ENCODE measurements around the gene CLDN15.

The CLDN15 gene

DNA sequence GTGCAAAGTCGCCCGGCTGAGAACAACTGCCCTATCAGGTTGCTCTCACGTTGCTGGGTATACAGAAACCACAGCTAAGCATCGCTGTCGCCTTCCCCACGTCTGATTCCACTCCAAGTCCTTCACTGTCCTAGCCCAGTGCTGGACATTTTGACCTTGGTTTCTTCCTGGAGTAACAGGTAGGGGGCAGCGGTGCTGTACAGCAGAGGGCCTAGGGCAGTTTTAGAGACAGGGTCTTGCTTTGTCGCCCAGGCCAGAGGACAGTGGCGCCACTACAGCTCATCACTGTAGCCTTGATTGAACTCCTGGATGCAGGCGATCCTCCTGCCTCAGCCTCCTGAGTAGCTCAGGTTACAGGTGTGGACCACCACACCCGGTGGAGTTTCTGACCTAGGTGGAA lies 2.6 kb downstream of the CLDN15 start:
- Histone ChIP-seq H3K4me3 (ENCODE audit: low read length in 2 of 2) (no peak overlapping the region), H3K9ac (ENCODE audit: low read length in 2 of 2) (no peak overlapping the region), H3K36me3 (ENCODE audit: control insufficient read depth in 2 of 2, insufficient read depth in 2 of 2, low read length in 2 of 2) (peaks cover 6 to 10% of the 10 kb centered on the region in 2 donors), H3K27ac (ENCODE audit: low read length) (no peak overlapping the region), H3K27me3 (ENCODE audit: control insufficient read depth in 1 of 2, insufficient read depth in 2 of 2, low read length in 2 of 2) (peaks cover 0 to 2% of the 10 kb centered on the region in 2 donors), H3K4me1 (ENCODE audit: control insufficient read depth, insufficient read depth, low read length) (peaks cover 22% of the 10 kb centered on the region), H3K9me3 (ENCODE audit: control insufficient read depth in 2 of 2, low read length in 2 of 2) (no peaks in the 10 kb centered on the region)

DNA sequence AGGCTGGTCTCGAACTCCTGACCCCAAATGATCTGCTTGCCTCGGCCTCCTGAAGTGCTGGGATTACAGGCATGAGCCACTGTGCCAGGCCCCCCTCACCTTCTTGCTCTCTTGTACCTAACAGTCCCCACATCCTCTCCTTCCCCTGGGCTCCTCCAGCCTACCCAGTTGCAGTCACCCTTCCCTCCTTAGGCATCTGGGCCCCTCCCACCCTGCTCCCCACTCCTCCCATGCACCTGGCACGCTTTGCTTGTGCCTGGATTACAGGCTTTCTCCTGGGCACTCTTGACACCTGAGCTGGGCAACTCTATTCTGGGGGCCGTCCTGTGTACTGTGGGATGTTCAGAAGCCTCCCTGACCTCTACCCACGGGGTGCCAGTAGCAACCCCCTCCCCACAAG lies 3.0 kb downstream of the CLDN15 start:
- H3K27ac ChIP-seq (ENCODE audit: low read length), result no peak overlapping the region
- H3K9me3 ChIP-seq (ENCODE audit: control insufficient read depth in 2 of 2, low read length in 2 of 2), result no peaks in the 10 kb centered on the region
- peaks cover 0 to 2% of the 10 kb centered on the region in 2 donors for H3K27me3 ChIP-seq (ENCODE audit: control insufficient read depth in 1 of 2, insufficient read depth in 2 of 2, low read length in 2 of 2)
- no peak overlapping the region for H3K9ac ChIP-seq (ENCODE audit: low read length in 2 of 2)
- no peak overlapping the region for H3K4me3 ChIP-seq (ENCODE audit: low read length in 2 of 2)
- H3K36me3 ChIP-seq (ENCODE audit: control insufficient read depth in 2 of 2, insufficient read depth in 2 of 2, low read length in 2 of 2), result peaks cover 4 to 7% of the 10 kb centered on the region in 2 donors
- H3K4me1 ChIP-seq (ENCODE audit: control insufficient read depth, insufficient read depth, low read length), result peaks cover 22% of the 10 kb centered on the region

DNA sequence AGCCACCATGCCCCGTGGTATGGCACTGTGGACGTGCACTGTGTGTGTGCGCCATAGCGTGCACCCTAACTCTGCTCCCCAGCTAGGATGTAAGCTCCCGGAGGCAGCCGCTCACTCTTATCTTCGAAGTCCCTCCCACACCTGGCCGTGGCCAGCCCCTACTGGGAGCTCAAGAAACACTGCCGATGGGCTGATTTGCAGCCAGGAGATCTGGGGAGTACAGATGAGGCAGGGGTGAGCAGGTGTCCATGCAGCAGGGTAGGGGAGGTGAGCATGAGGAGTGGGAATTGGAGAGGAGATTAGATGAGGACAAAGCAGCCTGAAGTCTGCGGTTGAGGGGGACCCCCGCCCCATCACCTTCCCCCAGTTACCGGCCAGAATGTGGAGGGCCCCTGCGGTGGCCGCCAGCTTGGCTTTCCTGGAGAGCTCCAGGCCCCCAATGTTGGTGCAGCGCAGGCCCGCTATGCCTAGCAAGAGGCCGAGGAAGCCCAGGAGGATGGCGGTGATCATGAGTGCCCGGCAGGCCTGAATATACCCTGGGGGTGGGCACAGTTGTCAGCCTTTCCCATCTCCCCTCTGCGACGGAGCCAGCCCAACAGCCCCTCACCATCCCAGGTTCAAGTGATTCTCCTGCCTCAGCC lies 3.6 kb downstream of the CLDN15 start:
- Histone ChIP-seq H3K9ac (ENCODE audit: low read length in 2 of 2) (no peak overlapping the region), H3K27ac (ENCODE audit: low read length) (no peak overlapping the region), H3K9me3 (ENCODE audit: control insufficient read depth in 2 of 2, low read length in 2 of 2) (no peaks in the 10 kb centered on the region), H3K4me1 (ENCODE audit: control insufficient read depth, insufficient read depth, low read length) (peaks cover 22% of the 10 kb centered on the region), H3K27me3 (ENCODE audit: control insufficient read depth in 1 of 2, insufficient read depth in 2 of 2, low read length in 2 of 2) (peaks cover 0 to 2% of the 10 kb centered on the region in 2 donors), H3K36me3 (ENCODE audit: control insufficient read depth in 2 of 2, insufficient read depth in 2 of 2, low read length in 2 of 2) (peaks cover 4 to 5% of the 10 kb centered on the region in 2 donors), H3K4me3 (ENCODE audit: low read length in 2 of 2) (no peak overlapping the region)

DNA sequence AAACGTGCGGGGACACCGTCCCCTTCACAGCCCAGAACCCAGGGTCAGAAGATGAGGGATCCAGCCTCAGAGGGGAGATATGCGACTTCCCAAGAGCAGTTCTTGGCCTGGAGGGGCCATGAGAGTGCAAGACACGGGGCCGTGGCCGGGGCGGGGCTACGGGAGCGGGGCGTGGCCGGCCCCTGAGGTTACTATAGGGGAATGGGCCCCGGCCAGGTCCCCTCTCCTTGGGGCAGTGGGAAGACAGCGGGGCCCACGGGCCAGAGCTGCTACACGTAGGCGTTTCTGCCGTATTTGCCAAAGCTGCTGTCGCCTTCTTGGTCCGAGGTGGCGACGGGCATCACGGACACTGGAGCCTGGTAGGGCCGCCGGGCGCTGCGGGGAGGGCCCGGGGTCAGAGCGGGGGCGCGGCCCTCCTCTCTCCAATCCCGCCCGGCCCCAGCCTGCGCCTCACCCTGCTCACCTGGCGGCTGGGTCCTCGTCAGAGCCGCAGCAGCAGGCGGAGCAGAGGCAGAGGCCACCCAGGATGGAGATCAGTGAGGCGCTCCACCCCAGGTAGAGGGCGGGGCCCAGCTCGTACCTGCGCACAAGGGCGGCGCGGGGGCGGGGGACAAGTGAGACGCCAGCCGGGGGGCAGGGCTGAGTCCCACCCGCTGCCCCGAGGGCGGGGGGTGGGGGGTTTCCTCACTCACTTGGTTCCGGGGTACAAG lies 5.3 kb downstream of the CLDN15 start:
- Histone ChIP-seq H3K9me3 (ENCODE audit: control insufficient read depth in 2 of 2, low read length in 2 of 2) (no peaks in the 10 kb centered on the region), H3K9ac (ENCODE audit: low read length in 2 of 2) (no peak overlapping the region), H3K27ac (ENCODE audit: low read length) (no peak overlapping the region), H3K27me3 (ENCODE audit: control insufficient read depth in 1 of 2, insufficient read depth in 2 of 2, low read length in 2 of 2) (peaks cover 0 to 2% of the 10 kb centered on the region in 2 donors), H3K36me3 (ENCODE audit: control insufficient read depth in 2 of 2, insufficient read depth in 2 of 2, low read length in 2 of 2) (peaks cover 0 to 10% of the 10 kb centered on the region in 2 donors), H3K4me1 (ENCODE audit: control insufficient read depth, insufficient read depth, low read length) (peaks cover 12% of the 10 kb centered on the region), H3K4me3 (ENCODE audit: low read length in 2 of 2) (no peak overlapping the region)

DNA sequence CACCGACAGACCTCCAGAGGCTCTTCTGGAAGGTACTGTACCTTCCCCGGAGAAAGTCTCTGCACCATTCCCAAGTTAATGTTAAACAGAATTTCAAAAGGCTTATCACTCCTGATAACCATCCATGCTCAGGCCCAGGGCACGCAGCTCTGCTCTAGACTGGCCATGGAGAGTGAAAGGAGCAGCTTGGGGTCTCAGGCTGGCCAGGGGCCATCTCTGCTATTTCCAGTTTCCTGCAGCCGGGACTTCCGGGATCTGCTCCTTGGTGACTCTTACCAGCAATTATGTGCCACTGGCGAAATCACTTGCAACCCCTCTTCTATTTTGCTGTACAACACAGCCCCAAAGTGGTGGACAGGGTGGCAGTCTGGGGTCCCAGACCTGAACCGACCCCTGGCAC lies 6.0 kb downstream of the CLDN15 start:
- Histone ChIP-seq H3K4me3 (ENCODE audit: low read length in 2 of 2) (no peak overlapping the region), H3K27ac (ENCODE audit: low read length) (no peak overlapping the region), H3K27me3 (ENCODE audit: control insufficient read depth in 1 of 2, insufficient read depth in 2 of 2, low read length in 2 of 2) (peaks cover 0 to 2% of the 10 kb centered on the region in 2 donors), H3K9ac (ENCODE audit: low read length in 2 of 2) (no peak overlapping the region), H3K9me3 (ENCODE audit: control insufficient read depth in 2 of 2, low read length in 2 of 2) (no peaks in the 10 kb centered on the region), H3K36me3 (ENCODE audit: control insufficient read depth in 2 of 2, insufficient read depth in 2 of 2, low read length in 2 of 2) (peaks cover 3 to 10% of the 10 kb centered on the region in 2 donors), H3K4me1 (ENCODE audit: control insufficient read depth, insufficient read depth, low read length) (peaks cover 7% of the 10 kb centered on the region)

DNA sequence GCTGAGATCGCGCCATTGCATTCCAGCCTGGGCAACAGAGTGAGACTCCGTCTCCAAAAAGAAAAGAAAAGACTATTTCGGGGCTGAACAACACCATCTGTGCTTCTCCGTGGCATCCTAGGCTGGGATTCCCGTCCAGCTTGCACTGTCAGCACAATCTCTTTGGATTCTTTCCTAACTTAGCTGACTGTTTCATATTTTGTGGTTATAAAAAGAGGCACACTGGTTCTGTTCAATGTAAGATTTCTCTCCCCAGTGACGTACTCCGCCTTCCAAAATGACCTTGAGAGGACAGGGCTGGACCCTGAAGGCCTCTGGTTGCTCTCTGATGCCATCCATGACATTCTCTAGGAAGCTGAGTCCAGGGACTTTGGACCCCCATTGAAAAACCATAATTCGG lies 10.9 kb downstream of the CLDN15 start:
- Histone ChIP-seq H3K27me3 (ENCODE audit: control insufficient read depth in 1 of 2, insufficient read depth in 2 of 2, low read length in 2 of 2) (no peaks in the 10 kb centered on the region), H3K9ac (ENCODE audit: low read length in 2 of 2) (no peak overlapping the region), H3K36me3 (ENCODE audit: control insufficient read depth in 2 of 2, insufficient read depth in 2 of 2, low read length in 2 of 2) (peaks cover 6 to 25% of the 10 kb centered on the region in 2 donors), H3K4me1 (ENCODE audit: control insufficient read depth, insufficient read depth, low read length) (no peaks in the 10 kb centered on the region), H3K4me3 (ENCODE audit: low read length in 2 of 2) (no peak overlapping the region), H3K27ac (ENCODE audit: low read length) (no peak overlapping the region), H3K9me3 (ENCODE audit: control insufficient read depth in 2 of 2, low read length in 2 of 2) (no peaks in the 10 kb centered on the region)

DNA sequence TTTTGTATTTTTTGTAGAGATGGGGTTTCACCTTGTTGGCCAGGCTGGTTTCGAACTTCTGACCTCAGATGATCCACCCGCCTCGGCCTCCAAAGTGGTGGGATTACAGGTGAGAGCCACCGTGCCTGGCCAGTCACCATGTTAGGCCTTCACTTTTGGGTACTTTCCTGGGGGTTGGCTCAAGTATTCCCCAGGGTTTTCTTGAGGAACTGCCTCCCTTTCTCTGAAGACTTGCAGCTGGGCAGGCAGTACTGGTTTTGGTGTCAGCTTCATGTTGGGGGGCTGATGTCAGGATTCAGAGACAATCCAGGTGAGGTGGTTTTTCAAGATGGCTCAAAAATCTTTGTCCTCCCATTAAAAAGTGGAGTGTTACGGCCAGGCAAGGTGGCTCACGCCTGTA lies 12.0 kb downstream of the CLDN15 start:
- Histone ChIP-seq H3K36me3 (ENCODE audit: control insufficient read depth in 2 of 2, insufficient read depth in 2 of 2, low read length in 2 of 2) (peaks cover 6 to 27% of the 10 kb centered on the region in 2 donors), H3K9ac (ENCODE audit: low read length in 2 of 2) (no peak overlapping the region), H3K4me1 (ENCODE audit: control insufficient read depth, insufficient read depth, low read length) (no peaks in the 10 kb centered on the region), H3K27ac (ENCODE audit: low read length) (no peak overlapping the region), H3K4me3 (ENCODE audit: low read length in 2 of 2) (no peak overlapping the region), H3K9me3 (ENCODE audit: control insufficient read depth in 2 of 2, low read length in 2 of 2) (no peaks in the 10 kb centered on the region), H3K27me3 (ENCODE audit: control insufficient read depth in 1 of 2, insufficient read depth in 2 of 2, low read length in 2 of 2) (no peaks in the 10 kb centered on the region)

DNA sequence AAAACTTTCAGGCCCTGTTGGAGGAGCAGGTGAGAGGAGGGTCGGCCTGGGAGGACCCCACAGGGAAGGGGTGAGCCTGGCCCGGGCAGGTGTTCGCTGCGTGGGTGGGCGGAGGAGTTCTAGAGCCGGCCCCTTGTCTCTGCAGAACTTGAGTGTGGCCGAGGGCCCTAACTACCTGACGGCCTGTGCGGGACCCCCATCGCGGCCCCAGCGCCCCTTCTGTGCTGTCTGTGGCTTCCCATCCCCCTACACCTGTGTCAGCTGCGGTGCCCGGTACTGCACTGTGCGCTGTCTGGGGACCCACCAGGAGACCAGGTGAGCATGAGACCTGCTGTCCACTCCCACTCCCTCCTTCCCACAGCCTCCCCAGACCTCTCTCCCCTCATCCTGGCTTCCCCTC lies 14.1 kb downstream of the CLDN15 start:
- H3K27me3 ChIP-seq (ENCODE audit: control insufficient read depth in 1 of 2, insufficient read depth in 2 of 2, low read length in 2 of 2), result no peaks in the 10 kb centered on the region
- no peak overlapping the region for H3K27ac ChIP-seq (ENCODE audit: low read length)
- H3K9ac ChIP-seq (ENCODE audit: low read length in 2 of 2), result no peak overlapping the region
- no peaks in the 10 kb centered on the region for H3K9me3 ChIP-seq (ENCODE audit: control insufficient read depth in 2 of 2, low read length in 2 of 2)
- peaks cover 13% of the 10 kb centered on the region for H3K4me1 ChIP-seq (ENCODE audit: control insufficient read depth, insufficient read depth, low read length)
- peaks cover 6 to 22% of the 10 kb centered on the region in 2 donors for H3K36me3 ChIP-seq (ENCODE audit: control insufficient read depth in 2 of 2, insufficient read depth in 2 of 2, low read length in 2 of 2)
- no peak overlapping the region for H3K4me3 ChIP-seq (ENCODE audit: low read length in 2 of 2)

DNA sequence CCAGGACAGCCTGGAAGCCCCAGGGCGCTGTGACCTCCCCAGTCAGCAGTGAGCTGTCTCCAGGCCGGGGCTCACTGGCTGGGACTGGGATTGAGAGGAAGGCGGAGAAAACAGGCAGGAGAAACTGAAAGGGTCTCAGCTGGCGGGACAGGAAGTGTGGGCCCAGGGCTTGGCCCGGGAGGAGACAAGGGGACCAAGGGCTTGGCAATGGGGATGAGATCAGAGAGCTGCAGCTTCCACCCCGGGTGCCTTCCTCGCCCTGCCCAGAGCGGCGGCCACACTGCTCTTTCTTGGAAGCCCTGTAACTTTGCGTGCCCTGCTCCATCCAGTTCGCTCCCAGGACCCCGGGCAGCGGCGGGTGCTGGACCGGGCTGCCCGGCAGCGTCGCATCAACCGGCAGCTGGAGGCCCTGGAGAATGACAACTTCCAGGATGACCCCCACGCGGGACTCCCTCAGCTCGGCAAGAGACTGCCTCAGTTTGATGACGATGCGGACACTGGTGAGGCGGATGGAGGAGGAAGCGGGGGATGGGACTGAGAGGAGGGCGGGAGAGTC lies 15.2 kb downstream of the CLDN15 start:
- Histone ChIP-seq H3K27ac (ENCODE audit: low read length) (no peak overlapping the region), H3K27me3 (ENCODE audit: control insufficient read depth in 1 of 2, insufficient read depth in 2 of 2, low read length in 2 of 2) (no peaks in the 10 kb centered on the region), H3K9ac (ENCODE audit: low read length in 2 of 2) (no peak overlapping the region), H3K36me3 (ENCODE audit: control insufficient read depth in 2 of 2, insufficient read depth in 2 of 2, low read length in 2 of 2) (peaks cover 6 to 18% of the 10 kb centered on the region in 2 donors), H3K9me3 (ENCODE audit: control insufficient read depth in 2 of 2, low read length in 2 of 2) (no peaks in the 10 kb centered on the region), H3K4me1 (ENCODE audit: control insufficient read depth, insufficient read depth, low read length) (peaks cover 18% of the 10 kb centered on the region), H3K4me3 (ENCODE audit: low read length in 2 of 2) (no peak overlapping the region)

DNA sequence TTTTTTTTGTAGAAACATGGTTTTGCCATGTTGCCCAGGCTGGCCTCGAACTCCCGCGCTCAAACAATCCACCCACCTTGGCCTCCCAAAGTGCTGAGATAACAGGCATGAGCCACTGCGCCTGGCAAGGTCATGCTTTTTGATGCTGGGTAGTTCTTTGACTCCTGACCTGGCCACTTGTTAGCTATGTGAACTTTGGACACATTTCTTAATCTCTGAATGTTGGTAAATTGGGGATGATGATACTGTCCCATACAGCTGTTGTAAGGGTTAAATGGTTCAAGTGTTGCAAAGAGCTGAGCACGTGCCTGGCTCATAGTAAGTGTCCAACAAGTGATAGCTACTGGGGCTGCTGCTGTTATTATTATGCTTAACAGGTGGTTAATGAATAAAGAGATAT lies 17.3 kb downstream of the CLDN15 start:
- Histone ChIP-seq H3K36me3 (ENCODE audit: control insufficient read depth in 2 of 2, insufficient read depth in 2 of 2, low read length in 2 of 2) (peaks cover 3 to 14% of the 10 kb centered on the region in 2 donors), H3K27ac (ENCODE audit: low read length) (no peak overlapping the region)

More for the DNA sequence above, 17.3 kb downstream of the CLDN15 start:
- Histone ChIP-seq H3K9ac (ENCODE audit: low read length in 2 of 2) (no peak overlapping the region), H3K9me3 (ENCODE audit: control insufficient read depth in 2 of 2, low read length in 2 of 2) (no peaks in the 10 kb centered on the region), H3K4me1 (ENCODE audit: control insufficient read depth, insufficient read depth, low read length) (peaks cover 32% of the 10 kb centered on the region), H3K27me3 (ENCODE audit: control insufficient read depth in 1 of 2, insufficient read depth in 2 of 2, low read length in 2 of 2) (no peaks in the 10 kb centered on the region), H3K4me3 (ENCODE audit: low read length in 2 of 2) (no peak overlapping the region)
